ENCODE measurements around the gene TBXA2R. TPM values are rescaled to one million over a fixed set of nuclear protein-coding genes. Genes with fewer than 3 reads are reported as not detected.
"Not testable (repeated sequence)": the region's sequence is repeated elsewhere in the genome, so short reads cannot be mapped to it uniquely, and the experiment has no call there.

TBXA2R gene
- total RNA-seq, 4 donors from 2014 or later = 4.4 to 11.4 (median 7.2) TPM

GRCh38 chr19:3631053-3631861 is 24.6 kb upstream of the TBXA2R start:
- DNase-seq (ENCODE audit: low spot score in 2 of 2) = no peak
- Histone ChIP-seq H3K9me3 (no peaks in the 10 kb centered on the region), H3K27me3 (no peaks in the 10 kb centered on the region), H3K4me1 (peaks cover 0 to 7% (median 2%) of the 10 kb centered on the region in 4 donors), H3K27ac (no peak overlapping the region), H3K4me3 (no peak overlapping the region), H3K36me3 (peaks cover 0 to 64% (median 0%) of the 10 kb centered on the region in 3 donors)
- WGBS, 2 donors = 91% methylated on average over 34 to 37 of the region's 43 CpGs
- TF ChIP-seq EP300 (IDR thresholded peaks at IDR 0.05) = no peak
- TF ChIP-seq, protein P1, sequence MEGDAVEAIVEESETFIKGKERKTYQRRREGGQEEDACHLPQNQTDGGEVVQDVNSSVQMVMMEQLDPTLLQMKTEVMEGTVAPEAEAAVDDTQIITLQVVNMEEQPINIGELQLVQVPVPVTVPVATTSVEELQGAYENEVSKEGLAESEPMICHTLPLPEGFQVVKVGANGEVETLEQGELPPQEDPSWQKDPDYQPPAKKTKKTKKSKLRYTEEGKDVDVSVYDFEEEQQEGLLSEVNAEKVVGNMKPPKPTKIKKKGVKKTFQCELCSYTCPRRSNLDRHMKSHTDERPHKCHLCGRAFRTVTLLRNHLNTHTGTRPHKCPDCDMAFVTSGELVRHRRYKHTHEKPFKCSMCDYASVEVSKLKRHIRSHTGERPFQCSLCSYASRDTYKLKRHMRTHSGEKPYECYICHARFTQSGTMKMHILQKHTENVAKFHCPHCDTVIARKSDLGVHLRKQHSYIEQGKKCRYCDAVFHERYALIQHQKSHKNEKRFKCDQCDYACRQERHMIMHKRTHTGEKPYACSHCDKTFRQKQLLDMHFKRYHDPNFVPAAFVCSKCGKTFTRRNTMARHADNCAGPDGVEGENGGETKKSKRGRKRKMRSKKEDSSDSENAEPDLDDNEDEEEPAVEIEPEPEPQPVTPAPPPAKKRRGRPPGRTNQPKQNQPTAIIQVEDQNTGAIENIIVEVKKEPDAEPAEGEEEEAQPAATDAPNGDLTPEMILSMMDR (IDR thresholded peaks at IDR 0.05) = no peak
- TF ChIP-seq POLR2A (IDR thresholded peaks at IDR 0.05) = no peak

- not testable (repeated sequence) for H3K9me3 ChIP-seq; H3K27me3 ChIP-seq; DNase-seq (ENCODE audit: low spot score in 2 of 2); H3K4me3 ChIP-seq
- Histone ChIP-seq H3K36me3 (peaks cover 0 to 43% (median 0%) of the 10 kb centered on the region in 3 donors), H3K4me1 (peaks cover 0 to 31% (median 16%) of the 10 kb centered on the region in 4 donors), H3K27ac (peak overlapping the region in 1 of 4 donors; percentile 15)
- WGBS, 2 donors = 67 to 72% methylated on average over 9 of the region's 9 CpGs
Measured at GRCh38 chr19:3628766-3629165, 22.1 kb upstream of the TBXA2R start.

DNA sequence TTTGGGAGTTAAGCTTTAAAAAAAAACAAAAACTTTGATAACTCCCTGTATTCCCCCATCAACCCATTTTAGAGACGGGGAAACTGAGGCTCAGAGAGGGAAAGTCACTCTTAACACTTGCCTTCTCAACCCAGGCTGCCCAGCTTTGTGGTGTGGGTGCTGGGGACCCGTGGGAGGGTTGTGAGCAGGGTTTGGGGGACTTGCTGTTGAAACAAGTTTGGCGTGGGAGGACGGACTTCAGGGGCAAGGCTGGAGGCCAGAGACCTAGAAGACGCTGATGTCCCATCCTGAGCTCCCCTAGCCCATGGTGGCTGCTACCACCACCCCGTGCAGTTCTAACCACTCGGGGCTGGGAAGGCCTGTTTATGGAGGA is 20.7 kb upstream of the TBXA2R start:
- no peaks in the 10 kb centered on the region for H3K9me3 ChIP-seq
- TF ChIP-seq POLR2A (IDR thresholded peaks at IDR 0.05) (no peak), EP300 (IDR thresholded peaks at IDR 0.05) (no peak)
- TF ChIP-seq, protein P1 (IDR thresholded peaks at IDR 0.05) = no peak
- peak overlapping the region in 1 of 4 donors; percentile 70 for H3K4me3 ChIP-seq
- no peaks in the 10 kb centered on the region for H3K27me3 ChIP-seq
- peaks cover 0 to 32% (median 16%) of the 10 kb centered on the region in 4 donors for H3K4me1 ChIP-seq
- peak overlapping the region in 3 of 4 donors; percentile 57 to 94 (median 90) for H3K27ac ChIP-seq
- DNase-seq (ENCODE audit: low spot score in 2 of 2) = peak in 1 of 2 donors; percentile 13
- H3K36me3 ChIP-seq = peaks cover 0 to 43% (median 0%) of the 10 kb centered on the region in 3 donors
- 59 to 61% methylated on average over 7 of the region's 7 CpGs for WGBS, 2 donors

GRCh38 chr19:3626473-3627350 is 20.0 kb upstream of the TBXA2R start, which contains the start of gene CACTIN:
Gene CACTIN (minus strand): TSS chr19:3626790. CDS start chr19:3626762, 28 bp downstream.
- DNase-seq (ENCODE audit: low spot score in 2 of 2) = peak; percentile 97
- H3K9me3 ChIP-seq = no peaks in the 10 kb centered on the region
- H3K4me1 ChIP-seq = peaks cover 0 to 32% (median 16%) of the 10 kb centered on the region in 4 donors
- TF ChIP-seq, protein P1 (IDR thresholded peaks at IDR 0.05) = peak in 2 of 5 experiments; percentile 42 to 65
- peak; percentile 60 to 82 for TF ChIP-seq POLR2A (IDR thresholded peaks at IDR 0.05)
- peak; percentile 95 to 98 for TF ChIP-seq EP300 (IDR thresholded peaks at IDR 0.05)
- no peaks in the 10 kb centered on the region for H3K27me3 ChIP-seq
- WGBS, 2 donors = 0 to 1% methylated on average over 37 to 40 of the region's 80 CpGs
- H3K4me3 ChIP-seq = peak within 1 kb of the TSS; percentile 70 to 97 (median 90)
- H3K27ac ChIP-seq = peak within 1 kb of the TSS; percentile 90 to 94 (median 92)
- peaks cover 0 to 43% (median 0%) of the 10 kb centered on the region in 3 donors for H3K36me3 ChIP-seq

- Histone ChIP-seq H3K27ac (peak overlapping the region in 3 of 4 donors; percentile 90 to 94 (median 93)), H3K4me3 (peak overlapping the region; percentile 70 to 97 (median 90)), H3K4me1 (peaks cover 0 to 33% (median 16%) of the 10 kb centered on the region in 4 donors), H3K36me3 (peaks cover 0 to 43% (median 0%) of the 10 kb centered on the region in 3 donors), H3K27me3 (no peaks in the 10 kb centered on the region), H3K9me3 (no peaks in the 10 kb centered on the region)
- TF ChIP-seq EP300 (IDR thresholded peaks at IDR 0.05) (no peak), POLR2A (IDR thresholded peaks at IDR 0.05) (no peak)
- TF ChIP-seq, protein P1 (IDR thresholded peaks at IDR 0.05) = no peak
- no peak for DNase-seq (ENCODE audit: low spot score in 2 of 2)
- WGBS, 2 donors = 0 to 2% methylated on average over 21 of the region's 21 CpGs
Measured at GRCh38 chr19:3625996-3626472, 19.4 kb upstream of the TBXA2R start.
